Ishikawa (cell line): ENCODE data around the gene PIGZ.
A peak's percentile ranks its signal among the peaks of the same experiment; 100 is the strongest.

ENCODE experiments used
- CEBPB ChIP-seq: IDR thresholded peaks from 2 replicates; pipeline ENCODE4 v1.6.1; 2012
- CREB1 ChIP-seq: IDR thresholded peaks from 2 replicates; pipeline ENCODE4 v1.6.1; 2012; ENCODE audit warnings: low read depth
- EGR1 ChIP-seq: IDR thresholded peaks from 2 replicates; pipeline ENCODE4 v1.6.1; 2012
- EP300 ChIP-seq: IDR thresholded peaks from 2 replicates; pipeline ENCODE4 v1.6.1; 2012; ENCODE audit warnings: borderline replicate concordance
- FOXM1 ChIP-seq: IDR thresholded peaks from 2 replicates; pipeline ENCODE4 v1.6.1; 2012; ENCODE audit warnings: low read depth, borderline replicate concordance
- NFIC ChIP-seq: IDR thresholded peaks from 2 replicates; pipeline ENCODE4 v1.6.1; 2012
- RAD21 ChIP-seq: IDR thresholded peaks from 2 replicates; pipeline ENCODE4 v1.6.1; 2012; ENCODE audit warnings: low read depth
- TAF1 ChIP-seq: IDR thresholded peaks from 2 replicates; pipeline ENCODE4 v1.6.1; 2012; ENCODE audit warnings: low read depth, mild to moderate bottlenecking
- TCF12 ChIP-seq: IDR thresholded peaks from 2 replicates; pipeline ENCODE4 v1.6.1; 2012; ENCODE audit warnings: low read depth
- TEAD4 ChIP-seq: IDR thresholded peaks from 2 replicates; pipeline ENCODE4 v1.6.1; 2012
- YY1 ChIP-seq: IDR thresholded peaks from 2 replicates; pipeline ENCODE4 v1.6.1; 2012; ENCODE audit warnings: low read depth
- ZBTB7A ChIP-seq: IDR thresholded peaks from 2 replicates; pipeline ENCODE4 v1.6.1; 2012; ENCODE audit warnings: low read depth
- TF ChIP-seq, protein P1 (sequence below): IDR thresholded peaks from 2 replicates; pipeline ENCODE4 v1.6.1; 2012
- TF ChIP-seq, protein P2 (sequence below): IDR thresholded peaks from 2 replicates; pipeline ENCODE4 v1.6.1; 2012
- TF ChIP-seq, protein P3 (sequence below): IDR thresholded peaks from 2 replicates; pipeline ENCODE4 v1.6.1; 2012; ENCODE audit warnings: low read depth, mild to moderate bottlenecking

The PIGZ gene

DNA sequence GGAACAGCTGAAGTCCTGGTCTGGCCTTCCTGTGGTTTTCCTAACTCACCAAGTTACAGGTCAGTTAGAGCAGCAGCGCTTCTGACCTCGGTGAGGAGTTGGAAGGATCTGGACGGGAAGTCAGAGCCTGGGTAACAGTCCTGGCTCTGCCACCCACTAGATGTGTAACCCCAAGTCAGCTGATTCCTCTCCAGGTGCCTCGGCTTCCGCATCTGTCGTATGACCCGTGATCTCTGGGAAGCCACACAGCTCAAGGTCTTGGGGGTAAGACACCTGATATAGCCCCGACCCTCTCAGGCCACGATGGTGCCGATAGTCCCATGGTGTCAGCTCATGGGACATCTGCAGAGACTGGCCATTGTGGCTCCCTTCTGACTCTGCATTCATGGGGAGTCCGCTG is 8.3 kb upstream of the PIGZ start:
- TF ChIP-seq TCF12 (no peak), RAD21 (no peak), TEAD4 (no peak), CEBPB (no peak), YY1 (no peak)
- TF ChIP-seq, protein P1, sequence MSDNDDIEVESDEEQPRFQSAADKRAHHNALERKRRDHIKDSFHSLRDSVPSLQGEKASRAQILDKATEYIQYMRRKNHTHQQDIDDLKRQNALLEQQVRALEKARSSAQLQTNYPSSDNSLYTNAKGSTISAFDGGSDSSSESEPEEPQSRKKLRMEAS = no peak
- TF ChIP-seq, protein P2, sequence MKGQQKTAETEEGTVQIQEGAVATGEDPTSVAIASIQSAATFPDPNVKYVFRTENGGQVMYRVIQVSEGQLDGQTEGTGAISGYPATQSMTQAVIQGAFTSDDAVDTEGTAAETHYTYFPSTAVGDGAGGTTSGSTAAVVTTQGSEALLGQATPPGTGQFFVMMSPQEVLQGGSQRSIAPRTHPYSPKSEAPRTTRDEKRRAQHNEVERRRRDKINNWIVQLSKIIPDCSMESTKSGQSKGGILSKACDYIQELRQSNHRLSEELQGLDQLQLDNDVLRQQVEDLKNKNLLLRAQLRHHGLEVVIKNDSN = no peak

DNA sequence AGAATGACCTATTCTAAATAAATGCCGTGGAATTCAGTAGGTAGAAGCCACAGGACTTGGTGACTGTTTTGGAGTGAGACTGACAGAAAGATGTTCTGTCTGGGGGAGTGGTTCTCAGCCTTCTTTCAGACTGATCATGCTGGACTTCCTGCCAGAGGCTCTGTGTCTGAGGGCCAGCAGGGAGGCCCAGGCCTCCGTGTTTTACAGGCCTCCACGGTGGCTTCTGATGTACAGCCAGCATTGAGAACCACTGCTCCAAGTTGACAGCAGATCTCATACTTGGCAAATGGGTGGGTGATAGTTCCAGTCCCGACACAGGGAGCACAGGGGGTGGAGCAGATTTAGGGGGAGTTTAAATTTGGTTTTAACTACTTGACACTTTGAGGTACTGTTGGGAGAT is 6.7 kb upstream of the PIGZ start:
- TF ChIP-seq NFIC = no peak
- no peak for TF ChIP-seq YY1
- TF ChIP-seq EGR1 = no peak
- no peak for TF ChIP-seq EP300
- TF ChIP-seq CREB1 = no peak
- no peak for TF ChIP-seq RAD21
- no peak for TF ChIP-seq TCF12
- no peak for TF ChIP-seq FOXM1
- TF ChIP-seq ZBTB7A = no peak
- TF ChIP-seq, protein P2 = no peak
- no peak for TF ChIP-seq CEBPB
- TF ChIP-seq TAF1 = no peak
- TF ChIP-seq, protein P3, sequence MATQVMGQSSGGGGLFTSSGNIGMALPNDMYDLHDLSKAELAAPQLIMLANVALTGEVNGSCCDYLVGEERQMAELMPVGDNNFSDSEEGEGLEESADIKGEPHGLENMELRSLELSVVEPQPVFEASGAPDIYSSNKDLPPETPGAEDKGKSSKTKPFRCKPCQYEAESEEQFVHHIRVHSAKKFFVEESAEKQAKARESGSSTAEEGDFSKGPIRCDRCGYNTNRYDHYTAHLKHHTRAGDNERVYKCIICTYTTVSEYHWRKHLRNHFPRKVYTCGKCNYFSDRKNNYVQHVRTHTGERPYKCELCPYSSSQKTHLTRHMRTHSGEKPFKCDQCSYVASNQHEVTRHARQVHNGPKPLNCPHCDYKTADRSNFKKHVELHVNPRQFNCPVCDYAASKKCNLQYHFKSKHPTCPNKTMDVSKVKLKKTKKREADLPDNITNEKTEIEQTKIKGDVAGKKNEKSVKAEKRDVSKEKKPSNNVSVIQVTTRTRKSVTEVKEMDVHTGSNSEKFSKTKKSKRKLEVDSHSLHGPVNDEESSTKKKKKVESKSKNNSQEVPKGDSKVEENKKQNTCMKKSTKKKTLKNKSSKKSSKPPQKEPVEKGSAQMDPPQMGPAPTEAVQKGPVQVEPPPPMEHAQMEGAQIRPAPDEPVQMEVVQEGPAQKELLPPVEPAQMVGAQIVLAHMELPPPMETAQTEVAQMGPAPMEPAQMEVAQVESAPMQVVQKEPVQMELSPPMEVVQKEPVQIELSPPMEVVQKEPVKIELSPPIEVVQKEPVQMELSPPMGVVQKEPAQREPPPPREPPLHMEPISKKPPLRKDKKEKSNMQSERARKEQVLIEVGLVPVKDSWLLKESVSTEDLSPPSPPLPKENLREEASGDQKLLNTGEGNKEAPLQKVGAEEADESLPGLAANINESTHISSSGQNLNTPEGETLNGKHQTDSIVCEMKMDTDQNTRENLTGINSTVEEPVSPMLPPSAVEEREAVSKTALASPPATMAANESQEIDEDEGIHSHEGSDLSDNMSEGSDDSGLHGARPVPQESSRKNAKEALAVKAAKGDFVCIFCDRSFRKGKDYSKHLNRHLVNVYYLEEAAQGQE = no peak
- TF ChIP-seq, protein P1 = no peak
- no peak for TF ChIP-seq TEAD4

DNA sequence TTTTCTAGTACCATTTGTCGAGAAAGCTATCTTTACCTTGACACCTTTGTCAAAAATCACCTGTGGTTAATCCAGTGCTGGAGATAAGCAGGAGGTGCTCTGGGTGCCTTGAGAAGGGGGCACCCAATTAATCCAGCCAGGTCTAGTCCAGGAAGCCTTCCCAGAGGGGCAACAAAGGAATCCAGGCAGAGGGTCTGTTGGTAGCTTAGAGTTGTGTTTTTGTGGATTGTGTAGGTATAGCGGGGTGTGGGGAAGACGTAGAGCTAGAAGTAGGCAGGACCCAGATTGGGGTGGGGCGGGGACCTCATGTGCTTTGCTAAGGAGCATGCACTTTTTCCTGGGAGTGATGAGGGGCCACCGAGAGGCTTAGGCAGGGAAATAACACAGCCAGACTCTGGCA is 6.0 kb upstream of the PIGZ start:
- TF ChIP-seq NFIC (no peak), EGR1 (no peak)
- TF ChIP-seq, protein P2 = no peak
- TF ChIP-seq, protein P1 = no peak

DNA sequence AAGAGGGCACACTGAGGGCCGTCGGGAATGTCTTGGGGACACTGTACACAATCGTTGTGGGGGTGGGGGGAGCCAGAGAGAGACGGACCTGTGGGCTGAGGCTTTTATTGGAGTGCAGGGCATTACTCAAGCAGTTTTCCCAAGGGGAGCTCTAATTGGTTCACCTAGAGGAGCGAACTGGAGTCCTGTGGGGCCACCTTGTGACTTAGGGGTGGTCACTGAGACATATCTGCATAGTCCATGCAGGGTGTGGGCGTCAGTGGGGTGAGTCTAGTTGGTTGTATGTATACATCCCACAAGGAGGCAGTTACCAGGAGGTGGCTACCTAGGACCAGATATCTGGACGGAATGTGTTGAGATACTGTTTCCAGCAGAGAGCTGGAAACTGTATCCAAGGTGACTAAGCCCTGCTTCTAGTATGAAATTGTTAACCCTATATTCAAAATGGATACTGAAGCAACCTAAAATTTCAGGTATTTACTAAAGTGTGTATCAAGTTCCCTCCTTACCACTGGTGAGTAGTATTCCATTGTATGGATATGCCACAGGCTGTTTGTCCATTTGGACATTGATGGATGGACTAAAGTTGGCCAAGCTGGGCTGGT is 2.6 kb upstream of the PIGZ start:
- peak; percentile 38; the same call in 1 of the 2 replicates for TF ChIP-seq RAD21
- TF ChIP-seq, protein P3 = no peak

DNA sequence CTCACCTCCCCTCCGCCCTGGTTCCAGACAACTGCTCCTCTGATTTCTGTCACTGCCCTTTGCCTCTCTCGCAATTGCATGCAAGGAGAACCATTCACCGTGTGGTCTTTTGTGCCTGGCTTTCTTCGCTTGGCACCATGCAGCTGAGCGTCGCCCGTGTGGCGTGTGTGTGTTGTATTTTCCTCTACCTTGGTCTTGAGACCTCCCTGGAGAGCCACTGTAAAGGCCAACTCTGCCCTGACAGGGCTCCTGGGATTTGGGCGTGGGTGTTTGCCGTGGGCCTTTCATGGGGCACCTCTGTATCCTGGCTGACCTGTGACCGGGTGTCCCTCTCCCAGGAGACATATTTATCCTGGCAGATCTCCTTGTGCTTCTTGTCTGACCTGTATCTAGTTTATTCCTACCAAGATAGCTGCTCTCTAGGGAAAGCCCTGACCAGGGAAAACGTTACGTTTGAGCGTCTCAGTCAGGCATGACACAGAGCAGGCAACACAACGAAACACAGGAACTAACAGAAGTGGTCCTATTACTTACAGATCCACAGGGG is 2.0 kb upstream of the PIGZ start:
- TF ChIP-seq CREB1 = no peak
- TF ChIP-seq FOXM1 = no peak
- TF ChIP-seq, protein P2 = no peak
- TF ChIP-seq TCF12 = no peak
- TF ChIP-seq CEBPB = no peak
- no peak for TF ChIP-seq YY1
- TF ChIP-seq TEAD4 = no peak
- TF ChIP-seq NFIC = no peak
- no peak for TF ChIP-seq TAF1
- no peak for TF ChIP-seq EGR1
- TF ChIP-seq RAD21 = no peak
- no peak for TF ChIP-seq ZBTB7A
